Fibroblast of lung (primary cell): ENCODE measurements around the gene ZFYVE28. TPM values are rescaled to one million over a fixed set of nuclear protein-coding genes. Genes with fewer than 3 reads are reported as not detected.

Experiments used
- DNase-seq, 2 donors: peaks; one replicate each; pipeline versions ENCODE4 v3.0.0 to v3.0.0-alpha.2; 2010; ENCODE audit warnings: low read depth in 2 of 2
- H2AFZ ChIP-seq: 2 replicates; pipeline ENCODE4 v1.5.1; 2012; ENCODE audit warnings: low read length, control low read depth, inconsistent platforms
- H3K27ac ChIP-seq: 2 replicates; pipeline ENCODE4 v1.5.1; 2011; ENCODE audit warnings: low read length, control low read depth; ENCODE audit not compliant: insufficient read depth
- H3K27me3 ChIP-seq: 2 replicates; pipeline ENCODE4 v1.5.1; 2011; ENCODE audit warnings: mild to moderate bottlenecking, low read length; ENCODE audit not compliant: control insufficient read depth, insufficient read depth
- H3K36me3 ChIP-seq: 2 replicates; pipeline ENCODE4 v1.5.1; 2011; ENCODE audit warnings: low read length; ENCODE audit not compliant: control insufficient read depth, insufficient read depth
- H3K4me1 ChIP-seq: 2 replicates; pipeline ENCODE4 v1.5.1; 2011; ENCODE audit warnings: low read length; ENCODE audit not compliant: control insufficient read depth, insufficient read depth; ENCODE audit errors: extremely low read depth
- H3K4me2 ChIP-seq: 2 replicates; pipeline ENCODE4 v1.5.1; 2011; ENCODE audit warnings: low read length, control low read depth; ENCODE audit not compliant: insufficient read depth; ENCODE audit errors: extremely low read depth
- H3K4me3 ChIP-seq, 4 experiments: fragments of 200-600 bp in 1 of 4; sonication (generic) in 1 of 4; replicated peaks in 1 of 4; 2 replicates each; pipeline ENCODE4 v1.5.1; 2011 to 2016; ENCODE audit warnings: low read length in 4 of 4, low read depth in 3 of 4, mild to moderate bottlenecking in 3 of 4, control low read depth in 2 of 4, inconsistent platforms in 1 of 4, mixed read lengths in 1 of 4; ENCODE audit not compliant: insufficient read depth in 1 of 4; ENCODE audit errors: control extremely low read depth in 1 of 4
- H3K79me2 ChIP-seq: 2 replicates; pipeline ENCODE4 v1.5.1; 2012; ENCODE audit warnings: mild to moderate bottlenecking, low read length, inconsistent platforms; ENCODE audit not compliant: control insufficient read depth, insufficient read depth
- H3K9ac ChIP-seq: 2 replicates; pipeline ENCODE4 v1.5.1; 2011; ENCODE audit warnings: mild to moderate bottlenecking, low read length, control low read depth; ENCODE audit not compliant: insufficient read depth
- H3K9me3 ChIP-seq: 2 replicates; pipeline ENCODE4 v1.5.1; 2012; ENCODE audit warnings: low read depth, low read length; ENCODE audit not compliant: control insufficient read depth, insufficient read depth
- H4K20me1 ChIP-seq: 2 replicates; pipeline ENCODE4 v1.5.1; 2011; ENCODE audit warnings: low read length; ENCODE audit not compliant: control insufficient read depth, insufficient read depth; ENCODE audit errors: extremely low read depth
- EZH2 ChIP-seq: IDR thresholded peaks from 2 replicates; pipeline ENCODE4 v1.5.1; 2012; ENCODE audit warnings: low read length, control low read depth, mild to moderate bottlenecking; ENCODE audit errors: missing control alignments
- polyA plus RNA-seq, 2 donors: library from polyadenylated mRNA; depleted of rRNA in 1 of 2; stranded (reverse) in 1 of 2; unstranded in 1 of 2; fragments of >200 nt; gene quantifications; 2 replicates each; pipeline ENCODE4 v1.2.1, GENCODE V29; 2011 to 2012; ENCODE audit warnings: missing spikeins in 1 of 2
- total RNA-seq: library from RNA; depleted of rRNA; stranded (reverse); fragments of >200 nt; gene quantifications from 2 replicates; pipeline ENCODE4 v1.2.1, GENCODE V29; 2014
- TF ChIP-seq, protein P1 (sequence below), 2 donors: IDR thresholded peaks in 1 of 2; conservative IDR thresholded peaks in 1 of 2; 1 replicate in 1 of 2; 2 replicates in 1 of 2; pipeline ENCODE4 v1.5.1; 2011 to 2012; ENCODE audit warnings: low read length in 2 of 2, control low read depth in 1 of 2, inconsistent platforms in 1 of 2, low read depth in 1 of 2, mild to moderate bottlenecking in 1 of 2

Gene ZFYVE28
- total and polyA plus RNA-seq, 2 donors (not counting 1 experiment from before 2014, with no cell fraction given), result 2.4 to 11.6 TPM

DNA sequence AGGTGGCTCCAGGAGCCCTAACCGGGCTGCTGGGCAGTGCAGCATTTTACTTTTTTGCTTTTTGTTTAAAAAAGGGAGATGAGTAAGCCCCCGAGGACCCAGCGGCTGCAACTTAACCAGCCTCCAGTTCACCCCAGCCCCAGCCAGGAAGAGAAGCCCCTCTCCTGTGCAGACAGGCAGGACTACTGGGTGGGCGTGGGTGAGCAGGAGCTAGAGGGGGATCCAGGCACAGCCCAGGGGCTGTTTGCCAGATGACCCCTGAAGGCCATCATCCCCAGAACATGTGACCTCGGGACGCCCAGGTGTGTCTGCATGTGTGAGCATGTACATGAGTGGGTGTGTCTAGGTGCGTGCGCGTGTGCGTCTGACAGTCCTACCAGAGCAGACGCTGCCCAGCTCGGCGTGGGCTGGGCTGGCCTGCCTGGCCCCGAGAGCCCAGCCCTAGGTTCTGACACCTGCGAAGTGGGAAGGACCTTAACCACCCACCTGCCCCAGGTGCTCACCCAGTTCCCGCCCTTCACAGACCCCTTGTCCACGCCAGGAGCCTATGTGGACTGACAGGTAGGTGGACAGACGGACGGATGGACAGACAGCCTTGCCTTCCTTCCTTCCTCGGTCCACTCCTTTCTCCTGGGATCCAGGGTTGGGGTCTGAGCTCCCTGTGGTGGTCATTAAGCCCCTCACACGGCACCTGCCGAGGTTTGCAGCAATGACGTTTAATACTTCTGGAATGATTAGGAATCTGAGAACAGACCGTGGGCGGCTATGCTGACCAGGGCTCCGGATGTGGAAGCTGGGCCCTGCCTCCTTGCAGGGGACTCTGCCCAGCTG, 168.7 kb downstream of the ZFYVE28 start:
- Histone ChIP-seq H4K20me1 (no peaks in the 10 kb centered on the region), H2AFZ (no peak overlapping the region), H3K4me3 (no peak overlapping the region), H3K36me3 (peaks cover 20% of the 10 kb centered on the region), H3K4me2 (no peak overlapping the region), H3K9ac (no peak overlapping the region), H3K9me3 (no peaks in the 10 kb centered on the region), H3K4me1 (no peaks in the 10 kb centered on the region), H3K27ac (no peak overlapping the region), H3K79me2 (no peaks in the 10 kb centered on the region), H3K27me3 (no peaks in the 10 kb centered on the region)
- TF ChIP-seq EZH2, result no peak
- TF ChIP-seq, protein P1, sequence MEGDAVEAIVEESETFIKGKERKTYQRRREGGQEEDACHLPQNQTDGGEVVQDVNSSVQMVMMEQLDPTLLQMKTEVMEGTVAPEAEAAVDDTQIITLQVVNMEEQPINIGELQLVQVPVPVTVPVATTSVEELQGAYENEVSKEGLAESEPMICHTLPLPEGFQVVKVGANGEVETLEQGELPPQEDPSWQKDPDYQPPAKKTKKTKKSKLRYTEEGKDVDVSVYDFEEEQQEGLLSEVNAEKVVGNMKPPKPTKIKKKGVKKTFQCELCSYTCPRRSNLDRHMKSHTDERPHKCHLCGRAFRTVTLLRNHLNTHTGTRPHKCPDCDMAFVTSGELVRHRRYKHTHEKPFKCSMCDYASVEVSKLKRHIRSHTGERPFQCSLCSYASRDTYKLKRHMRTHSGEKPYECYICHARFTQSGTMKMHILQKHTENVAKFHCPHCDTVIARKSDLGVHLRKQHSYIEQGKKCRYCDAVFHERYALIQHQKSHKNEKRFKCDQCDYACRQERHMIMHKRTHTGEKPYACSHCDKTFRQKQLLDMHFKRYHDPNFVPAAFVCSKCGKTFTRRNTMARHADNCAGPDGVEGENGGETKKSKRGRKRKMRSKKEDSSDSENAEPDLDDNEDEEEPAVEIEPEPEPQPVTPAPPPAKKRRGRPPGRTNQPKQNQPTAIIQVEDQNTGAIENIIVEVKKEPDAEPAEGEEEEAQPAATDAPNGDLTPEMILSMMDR (conservative IDR thresholded peaks at IDR 0.05 in 1 of 2, IDR thresholded peaks at IDR 0.05 in 1 of 2; ENCODE audit: low read depth in 1 of 2, low read length in 2 of 2), result no peak
- no peak for DNase-seq

DNA sequence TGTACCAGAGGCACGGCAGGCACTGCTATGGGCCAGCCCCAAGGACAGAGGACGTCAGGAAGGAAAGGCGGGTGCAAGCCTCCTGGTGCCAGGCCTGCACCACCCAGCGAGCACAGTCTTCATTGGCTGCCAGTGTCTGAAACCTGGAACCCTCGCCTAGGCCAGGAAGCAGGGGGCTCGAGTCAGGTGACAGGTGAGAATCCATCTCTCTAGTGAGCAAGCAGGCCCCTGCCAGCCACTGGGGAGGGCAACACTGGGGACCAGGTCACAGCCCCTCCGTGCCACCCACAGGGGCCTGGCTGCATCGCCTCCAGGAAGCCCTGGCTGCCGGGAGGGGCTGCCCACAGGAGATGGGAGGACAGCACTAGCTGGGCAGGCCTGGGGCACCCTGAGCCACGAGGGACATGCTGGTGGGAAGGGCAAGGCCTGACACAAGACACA, 169.6 kb downstream of the ZFYVE28 start:
- Histone ChIP-seq H3K4me2 (no peak overlapping the region), H3K27ac (no peak overlapping the region), H3K4me1 (peaks cover 1% of the 10 kb centered on the region), H3K36me3 (peaks cover 18% of the 10 kb centered on the region), H3K27me3 (no peaks in the 10 kb centered on the region), H2AFZ (no peak overlapping the region), H3K79me2 (no peaks in the 10 kb centered on the region), H4K20me1 (no peaks in the 10 kb centered on the region), H3K9me3 (no peaks in the 10 kb centered on the region), H3K4me3 (no peak overlapping the region), H3K9ac (no peak overlapping the region)
- no peak for DNase-seq
- no peak for TF ChIP-seq EZH2
- TF ChIP-seq, protein P1 (conservative IDR thresholded peaks at IDR 0.05 in 1 of 2, IDR thresholded peaks at IDR 0.05 in 1 of 2; ENCODE audit: low read depth in 1 of 2, low read length in 2 of 2), result no peak

DNA sequence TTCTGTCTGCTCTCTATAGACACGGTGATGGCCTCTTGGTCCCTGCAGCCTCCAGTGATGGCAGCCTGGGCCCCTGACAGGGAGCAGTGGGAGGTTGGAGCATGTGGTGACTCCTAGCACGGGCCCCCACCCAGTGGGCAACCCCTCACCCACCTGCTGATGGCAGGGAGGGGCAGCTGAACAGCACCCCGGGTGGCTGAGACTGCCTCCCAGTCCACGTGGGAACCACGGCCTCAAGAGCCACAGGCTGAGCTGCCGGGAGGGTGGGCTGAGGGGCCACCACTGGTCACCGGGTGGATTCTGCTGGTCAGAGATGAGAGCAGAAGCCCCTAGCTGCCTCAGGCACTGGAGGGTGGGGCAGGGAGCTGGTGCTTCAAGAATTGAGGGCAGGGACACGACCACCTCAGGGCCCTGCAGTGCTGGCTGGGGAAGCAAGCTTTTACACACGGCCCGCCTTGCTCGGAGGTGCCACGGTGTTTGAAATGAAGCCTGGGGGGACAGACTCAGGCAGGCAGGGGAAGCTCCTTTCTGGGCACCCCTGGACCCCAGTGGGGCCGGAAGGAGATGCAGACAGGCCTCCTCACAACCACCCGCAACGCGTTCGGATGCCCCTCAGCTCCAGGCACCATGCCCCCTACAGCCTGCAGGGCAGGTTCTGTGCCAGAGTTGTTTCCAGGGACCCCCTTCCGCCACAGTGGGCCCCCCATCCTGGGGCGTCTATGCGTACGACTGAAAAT, 170.2 kb downstream of the ZFYVE28 start:
- H2AFZ ChIP-seq, result no peak overlapping the region
- H3K4me3 ChIP-seq, result no peak overlapping the region
- H4K20me1 ChIP-seq, result no peaks in the 10 kb centered on the region
- peaks cover 2% of the 10 kb centered on the region for H3K4me1 ChIP-seq
- H3K36me3 ChIP-seq, result peaks cover 18% of the 10 kb centered on the region
- no peaks in the 10 kb centered on the region for H3K79me2 ChIP-seq
- TF ChIP-seq EZH2, result no peak
- H3K9ac ChIP-seq, result no peak overlapping the region
- no peak for DNase-seq
- no peak overlapping the region for H3K27ac ChIP-seq
- H3K4me2 ChIP-seq, result no peak overlapping the region
- H3K9me3 ChIP-seq, result no peaks in the 10 kb centered on the region
- no peaks in the 10 kb centered on the region for H3K27me3 ChIP-seq
